Ammon's horn (tissue), 1 donor: ENCODE data around the gene HADHB.
"Not testable (repeated sequence)": the region's sequence is repeated elsewhere in the genome, so short reads cannot be mapped to it uniquely, and the experiment has no call there.

Source experiments
- DNase-seq: peaks from one replicate; pipeline ENCODE4 v3.0.0-alpha.2; 2016; ENCODE audit warnings: low spot score

HADHB gene

DNA sequence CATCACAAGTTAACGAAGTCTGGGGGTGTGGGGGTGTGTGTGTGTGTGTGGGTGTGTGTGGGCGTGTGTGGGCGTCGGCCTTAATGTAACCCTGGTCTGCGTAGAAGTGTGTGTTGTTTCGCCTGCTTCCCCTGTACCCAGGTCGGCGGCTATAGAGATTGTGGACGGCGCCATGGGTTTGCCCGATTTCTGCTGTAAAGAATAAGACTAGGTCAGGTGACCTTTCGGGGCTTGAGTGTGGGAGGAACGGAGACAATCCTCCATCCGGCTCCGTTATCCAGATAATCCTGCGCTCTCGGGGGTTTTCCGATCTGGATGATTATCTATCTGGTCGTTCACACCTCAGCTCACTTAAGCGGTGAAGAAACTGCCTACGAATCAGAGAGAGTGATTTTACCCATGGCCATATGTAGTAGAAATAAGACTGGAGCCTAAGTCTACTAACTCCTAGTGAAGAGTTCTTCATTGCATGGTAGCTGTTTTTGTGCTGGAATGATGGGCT lies 543 bp downstream of the HADHB start:
- peak; percentile 41 for DNase-seq

DNA sequence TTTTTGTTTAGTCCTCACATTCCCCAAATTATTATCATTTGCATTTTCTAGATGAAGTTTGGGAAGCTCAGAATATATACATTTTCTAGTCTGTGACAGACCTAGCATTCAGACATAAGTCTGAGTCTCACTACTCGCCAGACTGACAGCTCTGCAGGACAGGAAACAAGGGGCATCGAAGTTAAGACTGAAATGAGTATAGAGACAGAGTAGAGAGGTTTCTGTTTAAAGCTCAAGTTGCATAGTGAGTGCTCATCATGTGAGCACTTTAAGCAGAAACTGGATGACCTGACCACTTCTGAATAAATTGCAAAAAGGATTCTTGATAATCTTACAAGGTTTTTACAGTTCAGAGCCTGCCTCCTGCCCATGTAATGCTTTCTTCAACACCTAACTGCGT lies 1.1 kb downstream of the HADHB start:
- no peak for DNase-seq

DNA sequence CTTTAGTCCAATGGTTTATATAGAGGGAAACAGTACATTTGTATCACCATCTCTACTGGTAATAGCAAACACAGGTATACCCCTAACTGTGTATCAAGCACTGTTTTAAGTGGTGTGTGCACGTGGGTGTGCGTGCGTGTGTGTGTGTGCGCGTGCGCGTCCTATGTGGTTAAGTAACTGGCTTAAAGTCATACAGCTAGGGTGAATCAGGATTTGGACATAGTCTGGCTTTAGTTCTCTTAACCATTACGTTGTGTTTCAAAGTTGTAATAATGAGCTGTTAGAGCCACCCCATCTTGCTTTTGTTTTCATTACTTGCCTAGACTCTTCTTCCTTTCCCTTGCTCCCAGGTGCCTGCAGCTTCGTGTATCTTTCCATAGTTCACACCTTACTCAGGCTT lies 2.1 kb downstream of the HADHB start:
- no peak for DNase-seq

DNA sequence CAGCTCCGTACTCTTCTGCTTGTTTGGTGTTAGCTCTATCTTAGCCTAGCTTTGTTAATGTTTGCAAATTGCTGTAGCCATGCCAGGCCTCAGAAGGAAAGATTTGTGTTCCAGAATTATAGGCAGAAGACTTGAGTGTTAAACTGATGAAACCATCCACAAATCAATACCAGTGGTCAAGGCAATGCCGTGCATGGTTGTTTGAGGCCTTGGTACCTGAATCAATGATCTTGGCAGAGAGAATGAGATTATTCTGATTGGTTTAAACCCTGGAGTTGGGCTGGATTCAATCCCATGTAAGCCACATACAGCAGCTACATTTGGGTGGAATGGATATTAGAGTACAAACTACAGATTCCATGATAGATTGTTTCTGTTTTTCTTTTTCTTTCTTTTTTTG lies 4.9 kb downstream of the HADHB start:
- no peak for DNase-seq

DNA sequence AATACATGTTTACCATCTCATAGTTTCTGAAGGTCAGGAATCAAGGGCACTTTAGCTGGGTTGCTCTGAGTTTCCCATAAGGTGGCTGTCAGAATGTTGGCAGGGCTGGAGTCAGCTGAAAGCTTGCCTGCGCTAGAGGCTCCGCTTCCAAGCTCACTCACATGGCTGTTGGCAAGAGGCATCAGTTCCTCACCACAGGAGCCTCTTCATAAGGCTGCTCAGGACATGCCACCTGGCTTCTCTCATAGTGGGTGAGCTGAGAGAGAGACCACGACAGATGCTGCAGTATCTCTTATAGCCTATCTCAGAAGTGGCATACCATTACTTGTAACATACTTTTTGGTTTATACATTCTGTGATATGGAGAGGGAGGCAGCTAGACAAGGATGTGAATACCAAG lies 7.2 kb downstream of the HADHB start:
- peak; percentile 80 for DNase-seq

DNA sequence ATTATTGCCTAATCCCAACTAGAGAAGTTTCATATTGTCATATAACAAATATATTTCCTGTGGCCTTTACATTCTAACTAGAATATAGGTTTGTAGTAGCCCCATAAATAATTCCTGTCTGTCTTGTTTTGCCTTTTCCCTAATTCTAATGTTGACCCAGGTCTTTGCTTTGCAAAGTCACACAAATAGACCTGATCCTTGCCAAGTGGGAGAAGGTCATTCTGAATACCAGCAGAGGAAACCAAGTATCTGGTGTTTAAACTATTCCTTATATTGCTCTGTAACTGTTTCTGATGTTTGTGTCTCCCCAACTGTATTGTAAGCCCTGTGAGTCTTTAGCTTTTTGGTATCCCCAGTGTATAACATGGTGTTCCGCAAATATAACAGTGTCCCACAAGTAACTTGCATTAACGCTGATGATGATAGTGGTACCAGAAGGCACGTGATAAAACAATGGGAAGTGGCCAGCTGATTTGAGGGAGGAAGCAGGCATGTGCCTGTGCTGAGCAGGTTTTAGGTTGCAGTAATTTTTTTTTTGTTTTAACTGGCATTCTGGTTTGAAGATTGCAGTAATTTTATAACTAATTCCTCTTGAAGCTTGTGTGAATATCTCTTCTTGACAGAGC lies 11.1 kb downstream of the HADHB start:
- no peak for DNase-seq

DNA sequence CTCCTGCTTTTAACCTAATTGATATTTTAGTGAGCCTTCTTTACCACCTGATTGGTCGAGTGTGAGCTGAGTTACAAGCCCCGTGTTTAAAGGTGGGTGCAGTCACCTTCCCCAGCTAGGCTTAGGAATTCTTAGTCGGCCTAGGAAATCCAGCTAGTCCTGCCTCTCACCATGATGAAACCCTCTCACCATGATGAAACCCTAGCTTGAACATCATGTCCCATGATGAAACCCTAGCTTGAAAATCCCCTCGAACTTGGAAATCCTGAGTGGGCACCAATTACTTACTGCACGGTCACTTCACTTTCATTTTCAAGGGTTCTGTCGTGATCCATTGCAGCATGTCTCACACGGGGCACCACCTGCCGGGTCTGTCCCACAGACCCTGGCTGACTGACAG lies 14.1 kb downstream of the HADHB start:
- DNase-seq: not testable (repeated sequence)

DNA sequence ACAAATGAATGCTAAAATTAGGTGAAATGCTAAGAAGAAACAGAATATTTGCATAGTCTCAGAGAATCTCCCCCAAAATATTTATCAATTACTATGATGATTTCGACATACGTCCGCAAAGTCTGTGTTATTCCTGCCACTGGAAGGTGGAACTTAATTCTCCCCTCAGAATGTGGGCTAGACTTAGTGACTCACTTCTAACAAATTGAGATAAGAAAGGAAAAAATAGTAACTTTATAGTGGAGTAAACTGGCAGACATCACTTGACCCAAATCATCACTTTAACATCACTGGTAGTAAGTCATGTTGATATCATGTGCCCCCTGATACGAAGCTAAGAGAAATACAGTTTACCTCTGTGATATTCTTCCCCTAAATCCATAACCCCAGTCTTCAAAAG lies 23.5 kb downstream of the HADHB start:
- no peak for DNase-seq

DNA sequence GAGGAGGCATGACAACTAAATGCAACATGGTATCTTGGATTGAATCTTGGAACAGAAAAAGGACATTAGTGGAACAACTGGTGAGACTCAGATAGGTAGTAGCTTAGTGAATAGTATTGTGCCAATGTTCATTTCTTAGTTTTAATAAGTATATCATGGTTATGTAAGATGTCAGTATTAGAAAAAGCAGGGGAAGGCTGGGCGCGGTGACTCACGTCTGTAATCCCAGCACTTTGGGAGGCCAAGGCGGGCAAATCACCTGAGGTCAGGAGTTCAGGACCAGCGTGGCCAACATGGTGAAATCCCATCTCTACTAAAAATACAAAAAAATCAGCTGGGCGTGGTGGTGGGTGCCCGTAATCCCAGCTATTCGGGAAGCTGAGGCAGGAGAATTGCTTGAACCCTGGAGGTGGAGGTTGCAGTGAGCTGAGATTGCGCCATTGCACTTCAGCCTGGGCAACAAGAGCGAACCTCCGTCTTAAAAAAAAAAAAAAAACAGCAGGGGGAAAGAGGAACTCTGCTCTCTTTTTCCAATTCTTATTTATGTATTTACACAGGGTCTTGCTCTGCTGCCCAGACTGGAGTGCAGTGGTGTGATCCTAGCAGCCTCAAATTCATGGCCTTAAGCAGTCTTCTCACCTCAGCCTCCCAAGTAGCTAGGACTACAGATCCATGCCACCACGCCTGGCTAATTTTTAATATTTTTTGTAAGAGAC lies 24.1 kb downstream of the HADHB start:
- not testable (repeated sequence) for DNase-seq

DNA sequence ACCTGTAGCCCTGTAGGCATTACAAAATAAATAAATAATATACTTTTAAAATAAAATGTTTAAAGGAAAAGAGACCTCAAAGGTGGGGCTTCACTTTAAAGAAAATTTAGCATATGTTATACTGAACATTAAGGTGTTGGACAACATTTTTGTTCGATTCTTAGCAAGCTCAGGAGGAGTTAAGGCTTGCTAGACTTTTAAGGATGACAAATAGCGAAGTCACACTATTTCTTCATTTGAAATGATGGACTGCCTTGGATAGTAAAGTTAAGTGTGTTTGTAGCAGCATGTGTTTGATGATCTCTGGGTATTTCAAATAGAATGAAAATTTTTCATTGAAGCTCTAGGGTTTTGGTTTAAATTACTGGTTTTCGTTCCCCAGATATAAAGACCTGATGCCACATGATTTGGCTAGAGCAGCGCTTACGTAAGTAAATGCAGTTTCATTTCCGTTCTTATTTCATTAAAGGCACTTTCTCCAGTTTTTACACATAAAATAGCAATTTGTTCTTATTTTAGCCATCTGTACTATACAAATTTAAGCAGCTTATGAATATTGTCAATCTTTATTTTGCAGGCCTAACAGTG lies 24.9 kb downstream of the HADHB start:
- peak; percentile 16 for DNase-seq

DNA sequence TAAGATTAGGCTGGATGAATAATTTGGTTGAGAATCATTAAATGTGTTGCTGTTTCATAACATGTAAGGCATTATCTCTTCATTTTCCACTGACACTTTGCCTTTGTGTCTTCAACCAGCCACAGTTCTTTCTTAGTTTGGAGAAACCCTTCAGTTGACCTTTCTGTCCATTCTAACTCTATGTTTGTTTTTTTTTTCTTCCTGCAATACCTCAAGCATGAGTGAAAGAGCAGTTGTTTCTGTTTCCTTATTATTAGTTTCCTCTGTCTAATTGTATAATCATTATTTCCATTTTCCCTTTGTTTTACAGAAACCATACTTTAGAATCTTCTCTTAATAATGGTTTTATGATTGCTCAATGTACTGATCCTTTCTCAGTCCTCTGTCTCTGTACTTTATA lies 25.6 kb downstream of the HADHB start:
- DNase-seq: no peak

DNA sequence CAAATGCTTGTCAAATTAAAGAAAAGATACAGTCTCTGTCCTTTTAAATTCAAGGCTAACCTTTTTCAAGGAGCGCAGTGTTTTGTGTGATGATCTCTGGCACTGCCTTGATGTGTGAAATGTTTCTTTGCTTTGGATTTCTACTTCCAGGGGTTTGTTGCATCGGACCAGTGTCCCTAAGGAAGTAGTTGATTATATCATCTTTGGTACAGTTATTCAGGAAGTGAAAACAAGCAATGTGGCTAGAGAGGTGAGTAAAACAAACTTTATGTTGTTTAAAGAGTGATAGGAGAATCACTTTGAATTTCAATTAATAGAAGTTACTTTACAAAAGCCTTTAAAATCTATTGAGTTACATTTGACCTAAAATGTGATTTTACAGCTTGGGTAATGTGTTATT lies 28.8 kb downstream of the HADHB start:
- DNase-seq: no peak

DNA sequence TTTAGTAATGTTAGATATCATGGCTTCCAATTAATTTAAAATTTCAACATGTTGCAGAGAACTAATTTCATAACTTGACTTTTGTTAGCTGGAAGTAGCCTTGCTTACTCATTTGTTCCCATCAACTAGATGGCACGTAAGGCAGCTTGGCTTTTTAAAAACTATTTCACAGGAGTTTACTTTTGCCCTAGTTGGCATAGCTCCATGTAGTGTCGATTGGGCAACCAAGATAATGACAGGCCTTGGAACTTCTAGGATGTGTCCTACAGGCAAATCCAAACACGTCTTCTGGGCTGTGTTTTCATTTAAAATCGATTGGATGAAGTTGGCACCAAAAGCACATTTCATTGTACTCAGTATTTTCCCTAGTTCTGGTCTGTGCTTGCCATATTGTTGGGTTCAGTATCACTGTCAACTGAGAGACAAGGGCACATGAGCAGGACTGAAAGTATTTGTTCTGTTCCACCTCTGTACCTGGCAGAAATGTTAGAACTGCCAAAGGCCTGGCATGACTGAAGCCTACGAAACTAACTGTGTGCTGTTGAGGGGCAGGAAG lies 29.4 kb downstream of the HADHB start:
- DNase-seq: peak; percentile 45

DNA sequence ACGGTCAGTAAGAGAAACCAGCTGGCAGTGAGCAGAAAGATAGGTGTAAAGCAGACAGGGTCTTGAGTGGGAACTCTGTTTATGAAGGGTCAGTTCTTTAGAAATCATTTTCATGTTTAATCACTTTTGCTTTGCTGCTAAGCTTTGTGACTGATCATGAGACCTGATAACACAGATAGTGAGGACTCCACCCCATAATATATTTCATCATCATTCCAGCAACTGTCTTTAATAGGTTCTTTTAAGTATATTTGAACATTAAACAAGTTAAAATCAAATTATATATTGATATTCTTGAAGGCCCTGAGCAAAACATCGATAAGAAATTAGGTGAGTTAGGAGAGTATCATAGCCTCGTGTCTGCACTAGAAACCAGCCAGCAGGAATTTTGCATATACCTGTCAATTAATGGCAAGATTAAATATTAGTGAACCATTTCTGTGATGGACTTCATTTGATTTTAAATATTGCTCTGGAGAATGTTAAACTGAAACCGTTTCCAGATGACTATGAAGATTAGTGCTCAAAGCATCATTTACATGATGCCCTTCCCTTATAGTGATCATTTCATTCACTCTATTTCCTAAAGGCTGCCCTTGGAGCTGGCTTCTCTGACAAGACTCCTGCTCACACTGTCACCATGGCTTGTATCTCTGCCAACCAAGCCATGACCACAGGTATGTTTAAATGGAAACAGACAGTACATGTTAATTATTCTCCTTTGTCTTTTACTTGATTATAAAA lies 31.9 kb downstream of the HADHB start:
- no peak for DNase-seq

DNA sequence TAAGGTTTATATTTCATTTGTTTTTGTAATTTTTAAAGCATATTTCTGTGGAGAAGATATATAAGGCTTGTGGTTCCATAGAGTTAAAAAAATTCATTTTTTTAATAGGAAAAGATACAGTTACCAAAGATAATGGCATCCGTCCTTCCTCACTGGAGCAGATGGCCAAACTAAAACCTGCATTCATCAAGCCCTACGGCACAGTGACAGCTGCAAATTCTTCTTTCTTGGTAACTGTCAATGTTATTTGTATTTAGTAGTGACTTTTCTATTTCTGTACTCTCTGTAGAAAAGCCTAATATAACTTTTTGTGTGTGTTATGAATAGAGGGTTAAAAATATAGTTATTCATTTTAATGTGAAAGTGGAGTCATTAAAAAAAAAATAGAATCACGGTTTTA lies 35.1 kb downstream of the HADHB start:
- DNase-seq: no peak

DNA sequence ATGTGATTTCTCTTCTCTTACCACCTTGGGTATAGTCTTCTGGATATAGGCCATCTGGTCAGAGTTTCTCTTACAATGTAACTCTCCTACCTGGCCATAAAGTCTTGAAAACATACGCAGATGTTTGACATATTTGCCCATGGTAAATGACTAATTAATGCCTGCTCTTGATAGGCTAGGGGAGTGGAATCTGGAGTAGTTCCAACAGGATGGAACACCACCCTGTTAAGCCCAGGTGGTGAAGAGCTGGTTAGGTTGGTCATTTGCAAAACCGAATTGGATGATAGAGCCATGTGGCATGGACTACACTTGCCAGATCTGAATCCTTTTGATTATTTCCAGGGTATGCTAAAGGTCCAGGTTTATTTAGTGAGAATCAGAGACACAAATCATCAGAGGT lies 36.5 kb downstream of the HADHB start:
- DNase-seq: no peak

DNA sequence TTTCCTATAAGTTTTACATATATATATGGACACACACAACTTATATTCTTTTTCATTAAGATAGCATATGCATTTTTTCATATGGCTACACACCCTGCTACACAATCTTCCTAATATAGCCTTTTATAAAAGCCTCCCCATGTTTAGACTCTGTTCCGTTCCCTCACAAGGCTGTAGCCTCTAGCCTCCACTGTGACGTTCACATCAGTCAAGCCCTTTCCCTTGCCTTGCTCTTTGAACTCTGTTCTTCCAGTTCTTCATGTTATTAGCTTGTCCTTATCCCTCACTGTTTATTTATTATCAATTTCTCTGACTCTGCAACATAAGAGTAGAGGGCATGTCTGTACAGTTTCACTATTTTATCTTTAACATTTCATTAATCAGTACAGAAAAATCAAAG lies 38.9 kb downstream of the HADHB start:
- DNase-seq: no peak

DNA sequence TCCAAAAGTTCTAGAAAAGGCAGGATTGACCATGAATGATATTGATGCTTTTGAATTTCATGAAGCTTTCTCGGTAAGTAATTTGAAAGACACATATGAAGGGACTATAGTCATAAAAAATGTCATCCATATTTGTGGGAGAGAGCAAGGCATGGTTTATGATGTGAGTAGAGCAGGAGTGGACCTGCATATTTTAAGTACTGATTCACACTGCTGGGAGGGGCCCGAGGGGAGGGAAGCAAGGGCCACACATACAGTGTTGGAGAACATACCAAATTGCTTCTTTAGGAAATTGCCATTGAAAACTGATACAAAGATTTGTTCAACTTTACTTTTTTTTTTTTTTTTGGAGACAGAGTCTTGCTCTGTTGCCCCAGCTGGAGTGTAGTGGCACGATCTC lies 39.4 kb downstream of the HADHB start:
- DNase-seq: no peak

DNA sequence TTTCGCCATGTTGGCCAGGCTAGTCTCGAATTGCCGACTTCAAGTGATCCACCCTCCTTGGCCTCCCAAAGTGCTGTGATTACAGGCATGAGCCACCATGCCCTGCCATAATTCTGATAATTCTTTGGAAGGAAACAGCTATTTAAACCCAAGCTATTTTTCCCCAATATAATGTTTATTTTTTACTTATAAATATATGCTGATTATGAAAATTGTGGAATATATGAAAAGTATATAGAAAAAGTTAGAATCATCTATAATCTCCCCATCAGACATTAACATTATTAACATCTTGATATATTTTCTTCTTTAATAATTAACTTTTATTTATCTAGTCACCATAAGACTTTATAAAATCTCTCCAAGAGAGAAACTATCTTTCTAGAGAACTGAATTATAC lies 41.2 kb downstream of the HADHB start:
- DNase-seq: no peak

DNA sequence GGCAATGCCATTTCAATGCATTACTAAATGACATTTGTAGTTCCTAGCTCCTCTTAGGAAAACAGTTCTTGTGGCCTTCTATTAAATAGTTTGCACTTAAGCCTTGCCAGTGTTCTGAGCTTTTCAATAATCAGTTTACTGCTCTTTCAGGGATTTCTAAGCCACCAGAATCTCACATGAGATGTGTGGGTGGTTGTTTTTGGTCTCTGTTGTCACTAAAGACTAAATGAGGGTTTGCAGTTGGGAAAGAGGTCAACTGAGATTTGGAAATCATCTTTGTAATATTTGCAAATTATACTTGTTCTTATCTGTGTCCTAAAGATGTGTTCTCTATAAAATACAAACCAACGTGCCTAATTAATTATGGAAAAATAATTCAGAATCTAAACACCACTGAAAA lies 45.3 kb downstream of the HADHB start:
- DNase-seq: no peak

DNA sequence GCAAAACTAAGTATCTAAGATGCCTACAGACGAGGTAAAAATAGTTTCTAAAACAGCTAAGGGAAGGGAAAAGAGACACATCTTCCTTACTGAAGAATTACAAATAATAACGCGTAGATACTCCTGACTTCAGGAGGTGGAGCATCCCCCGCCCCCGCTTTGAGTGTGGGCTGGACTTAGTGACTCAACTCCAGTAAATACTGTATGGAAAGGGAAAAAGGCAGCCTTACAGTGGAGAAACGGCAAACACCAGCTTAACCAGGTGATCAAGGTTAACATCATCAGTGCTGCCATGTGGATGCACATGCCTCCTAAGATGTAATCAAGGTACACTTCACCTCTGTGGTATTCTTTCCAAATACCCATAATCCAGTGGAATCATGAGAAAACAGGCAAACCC lies 47.9 kb downstream of the HADHB start:
- DNase-seq: no peak

DNA sequence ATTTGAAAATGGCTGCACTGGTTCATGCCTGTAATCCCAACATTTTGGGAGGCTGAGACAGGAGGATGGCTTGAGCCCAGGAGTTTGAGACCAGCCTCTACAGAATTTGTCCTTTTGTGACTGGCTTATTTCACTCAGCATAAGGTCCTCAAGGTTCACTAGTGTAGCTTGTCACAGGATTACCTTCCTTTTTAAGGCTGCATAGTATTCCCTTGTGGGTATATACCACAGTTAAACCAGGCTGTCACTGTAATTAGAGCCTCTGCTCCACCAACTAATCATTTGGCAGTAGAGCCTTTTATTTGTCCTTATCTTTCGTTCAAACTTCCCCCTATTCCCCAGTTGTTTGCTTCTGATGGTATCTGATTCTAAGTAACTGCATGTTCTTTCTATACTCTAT lies 50.8 kb downstream of the HADHB start:
- no peak for DNase-seq

DNA sequence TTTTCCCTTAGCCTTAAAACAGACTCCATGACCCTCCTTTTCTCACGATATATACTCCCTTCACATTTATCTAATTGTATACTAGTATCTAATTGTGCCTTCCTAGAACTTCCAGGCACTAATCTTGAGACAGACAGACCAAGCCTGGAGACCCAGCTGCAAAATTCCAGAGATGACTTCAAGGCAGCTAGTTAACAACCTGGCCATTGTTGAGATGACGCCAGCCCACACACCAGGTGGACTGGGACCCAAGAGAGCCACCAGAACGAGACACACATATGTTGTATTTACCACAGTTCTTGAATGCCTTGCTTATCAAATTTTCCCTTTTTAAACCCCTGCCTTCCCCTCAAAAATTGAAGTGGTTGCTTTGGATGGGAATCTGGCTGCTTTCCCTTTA lies 52.3 kb downstream of the HADHB start:
- no peak for DNase-seq
